GM21360 (cell line): Measurements from ENCODE around the gene ACTR8.

ENCODE experiments used
- ATAC-seq: cut with Tn5 transposase; IDR thresholded peaks from one replicate; pipeline ENCODE4 v1.9.1; 2021; ENCODE audit warnings: mild to moderate bottlenecking, moderate library complexity; ENCODE audit not compliant: unreplicated experiment

The ACTR8 gene

DNA sequence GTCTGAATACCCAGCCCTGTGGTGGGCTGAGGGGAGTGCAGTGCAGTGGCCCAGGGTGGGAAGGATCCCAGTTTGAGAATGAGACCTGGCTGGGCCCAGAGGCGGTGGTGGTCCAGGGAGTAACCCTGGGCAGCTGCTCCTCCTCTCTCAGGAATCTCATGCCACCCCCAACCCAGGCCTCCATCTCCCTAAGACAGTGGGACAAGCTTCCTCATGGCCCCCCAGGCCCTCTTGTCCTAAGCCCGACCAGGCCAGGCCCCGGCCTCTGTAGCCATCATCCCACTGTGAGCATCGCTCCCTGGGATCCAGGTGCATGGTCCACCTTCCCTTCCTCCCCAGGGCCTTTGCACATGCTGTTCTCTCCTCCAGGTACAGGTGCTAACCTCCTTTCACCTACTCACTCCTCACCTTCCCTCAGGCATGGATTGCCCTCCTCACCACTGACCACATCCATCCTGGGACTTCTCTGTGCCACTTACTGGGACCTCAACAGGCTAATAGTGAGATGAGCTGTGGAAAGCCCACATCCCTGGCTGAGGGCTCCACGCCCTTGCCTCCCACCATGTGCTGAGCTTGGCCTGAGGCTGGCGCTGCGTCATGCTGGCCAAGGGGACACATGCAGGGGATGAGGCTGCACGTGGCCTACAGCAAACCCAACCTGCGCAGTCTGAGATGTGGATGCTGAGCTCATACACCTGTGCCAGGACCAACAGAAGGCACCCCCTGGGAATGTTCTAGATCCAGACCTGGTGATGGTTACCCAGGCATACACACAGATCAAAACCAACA, 45.7 kb downstream of the ACTR8 start:
- no peak for ATAC-seq

DNA sequence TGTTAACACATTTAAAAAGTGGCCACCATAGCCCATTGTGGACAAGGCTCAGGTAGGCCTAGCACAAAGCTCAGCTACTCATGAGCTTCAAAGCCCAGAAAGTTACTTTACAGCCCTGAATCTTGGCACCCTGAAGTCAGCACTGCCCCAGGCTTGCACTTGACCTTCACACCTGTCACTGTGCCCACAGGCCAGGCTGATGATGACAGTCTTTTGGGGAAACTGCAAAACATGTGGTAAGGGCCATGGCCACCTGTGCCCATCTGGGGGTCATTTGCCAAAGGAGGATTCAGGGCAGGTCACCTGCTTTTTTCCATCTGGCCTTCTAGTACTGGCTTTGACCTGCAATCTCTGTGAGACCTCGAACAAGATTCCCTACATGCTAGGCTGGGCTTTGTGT, 46.7 kb downstream of the ACTR8 start:
- ATAC-seq, result no peak

DNA sequence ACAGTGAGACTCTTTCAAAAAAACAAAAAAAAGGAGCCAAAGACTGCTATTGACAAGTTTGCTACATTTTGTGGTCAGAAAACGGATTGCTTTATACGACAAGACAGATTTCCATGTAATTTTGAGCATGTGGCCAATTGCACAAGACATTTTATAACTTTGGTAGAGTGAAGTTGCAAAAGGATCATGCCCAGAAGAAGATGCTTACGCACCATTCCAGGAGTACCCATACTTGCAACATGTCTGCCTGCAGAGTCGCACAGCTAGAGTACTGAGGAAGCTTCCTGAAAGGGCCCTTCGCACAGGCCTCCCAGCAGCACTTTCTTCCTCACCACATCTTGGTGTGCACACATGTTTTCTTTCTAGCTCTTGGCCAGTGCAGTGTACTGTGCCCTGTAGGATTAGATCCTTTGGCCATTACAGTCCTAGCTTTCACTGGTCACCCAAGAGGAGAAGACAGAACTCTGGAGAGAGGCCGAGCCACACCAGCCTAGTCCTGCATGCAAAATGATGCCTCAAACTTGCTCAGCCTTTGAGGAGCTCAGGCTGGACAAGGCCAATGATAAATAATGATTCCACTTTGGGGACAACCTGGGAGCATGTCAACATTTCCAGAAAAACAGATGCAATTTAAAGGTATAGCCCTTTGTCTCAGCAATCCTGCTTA, 47.4 kb downstream of the ACTR8 start:
- no peak for ATAC-seq

DNA sequence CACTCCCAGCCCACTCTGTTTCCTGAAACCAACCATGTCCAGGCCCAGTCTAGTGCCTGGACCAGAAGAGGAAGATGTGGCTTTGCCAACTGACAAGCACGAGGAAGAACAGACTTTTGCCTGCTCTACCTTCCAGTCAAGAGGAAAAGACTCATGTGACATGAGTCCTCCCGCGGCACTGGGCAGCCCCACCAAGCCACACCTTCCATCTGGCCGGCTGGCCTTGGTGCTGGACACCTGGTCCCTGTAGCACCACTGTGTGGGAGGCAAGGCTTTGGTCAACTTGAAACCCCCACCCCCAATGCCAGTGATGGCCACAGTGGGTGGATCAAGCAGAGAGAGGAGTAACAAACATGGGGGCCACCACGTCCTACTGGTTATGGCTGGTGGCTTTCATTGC, 48.3 kb downstream of the ACTR8 start:
- no peak for ATAC-seq

DNA sequence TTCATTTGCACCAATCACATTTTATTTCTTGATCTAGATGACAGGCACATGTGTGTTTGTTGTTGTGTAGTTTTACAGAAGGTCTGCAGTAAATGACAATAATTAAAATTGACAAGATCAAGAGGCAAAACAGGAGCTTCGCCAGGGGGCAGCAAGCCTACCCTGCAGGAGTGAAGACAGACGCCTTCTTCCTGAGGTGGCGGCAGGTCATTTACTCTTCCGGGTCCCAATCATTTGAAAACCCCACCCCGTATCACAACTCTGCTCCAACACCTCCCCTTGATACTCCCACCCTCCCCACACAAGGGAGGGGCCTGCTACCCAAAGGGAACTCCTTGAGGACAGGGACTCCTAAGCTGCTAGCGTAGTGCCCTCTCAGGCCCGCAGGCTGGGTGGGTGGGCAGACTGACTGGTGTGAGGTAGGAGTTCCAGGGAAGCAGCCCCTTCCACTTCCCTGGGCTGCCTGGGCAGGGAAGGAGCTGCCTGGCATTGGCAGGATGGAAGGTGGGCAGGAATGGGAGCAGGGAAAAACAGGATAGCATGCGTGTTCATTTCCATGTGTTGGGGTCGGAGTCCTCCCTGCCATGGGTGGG, 48.8 kb downstream of the ACTR8 start:
- no peak for ATAC-seq

DNA sequence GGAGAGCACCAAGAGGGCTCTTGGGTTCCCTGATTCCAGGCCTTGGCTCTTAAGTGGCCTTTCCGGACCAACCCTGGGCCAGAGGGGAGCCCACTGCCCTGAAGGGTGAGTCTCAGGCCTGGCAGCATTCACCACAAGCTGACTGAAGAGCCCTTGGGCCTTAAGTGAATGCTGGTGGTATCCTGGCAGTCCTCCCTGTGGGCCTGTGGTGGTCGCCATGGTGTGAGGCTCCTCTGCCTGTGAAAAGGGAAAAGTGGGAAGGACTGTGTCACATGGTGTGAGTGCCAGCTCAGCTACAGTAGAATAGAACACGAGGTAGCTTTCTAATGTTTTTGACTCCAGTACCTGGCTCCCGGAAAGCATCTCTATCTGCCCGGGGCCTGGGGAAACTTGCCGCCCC, 51.0 kb downstream of the ACTR8 start:
- no peak for ATAC-seq

DNA sequence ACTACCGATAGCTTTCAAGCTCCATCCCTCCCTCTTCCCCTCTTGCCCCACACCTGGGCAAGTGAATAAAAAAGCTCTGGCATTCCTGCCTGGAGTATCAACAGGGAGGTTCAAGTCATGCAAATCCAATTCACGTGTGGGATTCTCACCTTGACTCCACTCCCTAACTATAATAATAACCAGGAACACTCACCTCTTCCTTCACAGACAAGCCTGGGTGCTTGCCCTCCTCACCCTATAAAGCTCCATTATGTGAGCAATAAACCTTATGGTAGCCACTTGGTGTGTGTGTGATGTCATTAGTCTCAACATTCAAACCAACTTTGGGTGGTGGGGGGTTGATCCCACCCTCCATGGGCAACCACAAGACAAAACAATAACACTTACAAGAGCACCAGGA, 52.3 kb downstream of the ACTR8 start:
- ATAC-seq, result no peak

DNA sequence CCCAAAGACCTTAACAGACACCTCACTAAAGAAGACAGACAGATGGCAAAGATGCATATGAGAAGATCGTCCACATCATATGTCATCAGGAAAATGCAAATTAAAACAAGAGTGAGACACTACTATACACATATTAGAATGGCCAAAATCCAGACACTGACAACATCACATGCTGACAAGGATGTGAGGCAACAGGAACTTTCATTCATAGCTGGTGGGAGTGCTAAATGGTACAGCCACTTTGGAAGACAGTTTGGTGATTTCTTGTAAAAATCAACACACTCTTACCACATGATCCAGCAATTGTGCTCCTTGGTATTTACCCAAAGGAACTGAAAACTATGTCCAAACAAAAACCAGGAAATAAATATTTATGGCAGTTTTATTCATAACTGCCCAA, 53.4 kb downstream of the ACTR8 start:
- ATAC-seq, result no peak

DNA sequence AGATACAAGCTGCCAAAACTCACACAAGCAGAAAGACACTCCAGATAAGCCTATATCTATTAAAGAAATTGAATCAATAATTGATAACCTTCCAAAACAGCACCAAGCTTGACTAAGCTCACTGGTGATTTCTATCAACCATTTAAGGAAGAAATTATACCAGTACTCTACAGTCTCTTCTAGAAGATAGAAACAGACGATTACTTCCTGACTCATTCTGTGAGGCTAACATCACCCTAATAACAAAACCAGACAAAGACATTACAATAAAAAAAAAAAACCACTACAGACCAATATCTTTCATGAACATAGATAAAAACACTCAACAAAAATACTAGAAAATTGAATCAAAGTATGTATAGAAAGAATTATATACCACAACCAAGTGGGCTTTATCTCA, 55.9 kb downstream of the ACTR8 start:
- no peak for ATAC-seq

DNA sequence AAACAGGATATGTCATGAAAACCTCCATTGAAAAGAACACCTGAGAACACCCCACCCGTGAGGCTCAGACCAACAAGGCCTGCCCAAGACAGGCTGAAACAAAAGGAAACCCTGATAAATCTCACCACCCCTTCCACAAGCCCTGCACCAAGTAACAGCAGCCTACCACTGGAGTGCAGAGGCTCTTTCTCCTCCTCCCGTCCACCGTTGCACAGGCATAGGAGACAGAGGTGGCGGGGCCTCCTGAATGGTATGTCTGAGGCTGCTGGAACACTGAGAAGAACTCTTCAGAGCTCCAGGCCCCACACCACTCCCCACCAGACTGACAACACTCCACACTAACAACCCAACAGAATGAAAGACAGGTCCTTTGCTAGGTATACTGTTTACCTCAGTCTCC, 57.2 kb downstream of the ACTR8 start:
- no peak for ATAC-seq

DNA sequence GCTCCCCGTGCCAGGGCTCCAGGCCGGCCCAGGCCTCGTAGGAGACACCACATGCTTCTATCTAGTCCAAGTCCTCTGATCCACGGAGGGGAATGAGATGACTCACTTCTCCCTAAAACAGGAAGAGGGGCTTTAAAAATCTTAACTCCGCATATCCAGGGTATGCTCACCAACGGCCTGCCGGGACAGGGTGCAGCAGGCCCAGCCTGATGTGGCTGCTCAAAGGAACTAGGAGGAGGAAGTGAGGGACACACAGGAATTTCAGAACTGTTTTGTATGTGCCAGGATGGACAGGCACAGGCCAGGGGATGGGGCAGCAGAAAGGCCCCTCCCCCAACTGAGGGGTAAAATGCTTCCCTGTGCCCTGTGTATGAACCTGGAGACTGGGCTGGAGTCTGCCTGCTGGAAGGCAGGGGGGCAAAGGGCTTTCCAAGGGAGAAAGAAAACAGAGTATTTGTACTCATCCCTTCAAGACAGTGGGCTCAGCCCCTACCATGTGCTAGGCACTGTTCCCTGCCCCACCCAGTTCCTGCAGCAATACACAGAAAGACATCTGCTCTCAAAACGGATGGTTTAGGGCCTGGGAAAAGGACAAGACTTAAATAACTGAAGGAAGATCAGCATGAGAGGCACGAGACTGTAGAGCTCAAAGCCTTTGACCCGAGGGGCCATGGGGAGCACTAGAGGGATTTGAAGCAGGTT, 57.8 kb downstream of the ACTR8 start:
- ATAC-seq, result no peak

DNA sequence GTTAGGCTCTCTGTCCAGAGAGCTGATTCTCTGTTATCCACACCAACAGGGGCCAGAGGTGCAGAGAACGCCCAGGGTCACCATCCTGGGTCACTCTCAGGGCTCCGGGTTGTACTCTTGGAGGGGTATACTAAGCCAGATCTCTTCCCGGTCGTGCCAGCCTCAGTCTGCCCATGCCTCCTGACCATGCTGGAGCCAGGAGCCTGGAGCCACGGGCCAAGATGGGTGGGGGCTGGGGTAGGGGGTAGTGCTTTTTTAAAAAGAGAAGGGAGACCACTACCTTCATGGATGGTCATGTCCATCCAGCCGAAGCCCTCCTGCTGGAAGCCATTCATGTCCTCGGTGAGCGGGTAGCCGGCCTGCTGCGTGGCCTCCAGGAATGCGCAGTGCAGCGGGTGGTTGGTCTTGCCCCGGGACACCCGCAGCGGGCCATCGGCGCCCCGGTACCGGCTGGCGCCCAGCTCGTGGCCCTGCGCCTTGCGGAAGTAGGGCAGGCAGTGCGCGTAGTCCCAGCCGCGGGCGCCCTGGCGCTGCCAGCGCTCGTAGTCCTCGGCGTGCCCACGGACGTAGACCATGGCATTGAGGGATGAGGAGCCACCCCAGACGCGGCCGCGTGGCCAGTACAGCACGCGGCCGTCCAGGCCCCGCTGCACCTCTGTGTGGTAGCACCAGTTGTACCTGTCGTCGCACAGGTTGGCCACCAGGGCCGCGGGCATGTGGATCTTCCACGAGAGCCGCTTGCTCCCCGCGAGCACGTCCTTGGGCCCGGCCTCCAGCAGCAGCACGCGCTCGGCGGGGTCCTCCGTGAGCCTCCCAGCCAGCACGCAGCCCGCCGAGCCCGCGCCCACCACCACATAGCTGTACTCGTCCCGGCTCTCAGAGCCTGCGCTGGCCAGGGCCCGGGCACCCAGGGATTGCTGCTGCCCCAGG, 58.7 kb downstream of the ACTR8 start:
- ATAC-seq, result no peak

DNA sequence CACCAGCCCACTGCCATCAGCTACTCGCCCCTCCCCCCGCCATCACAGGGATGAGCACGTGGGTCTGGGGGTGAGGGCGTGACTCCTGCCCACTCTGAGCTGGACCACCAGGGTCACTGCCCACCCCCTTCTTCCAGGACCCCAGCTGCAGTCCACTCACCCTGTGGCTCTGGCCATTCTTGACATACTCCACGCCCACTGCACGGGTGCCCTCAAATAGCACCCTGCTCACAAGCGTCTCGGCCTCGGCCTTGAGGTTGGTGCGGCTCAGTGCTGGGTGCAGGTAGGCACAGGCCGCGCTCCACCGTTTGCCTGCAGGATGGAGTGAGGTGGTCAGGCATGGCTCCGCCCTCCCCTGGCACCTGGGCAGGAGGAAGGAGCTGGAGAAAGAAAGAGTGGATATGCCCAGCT, 59.6 kb downstream of the ACTR8 start:
- ATAC-seq, result no peak

DNA sequence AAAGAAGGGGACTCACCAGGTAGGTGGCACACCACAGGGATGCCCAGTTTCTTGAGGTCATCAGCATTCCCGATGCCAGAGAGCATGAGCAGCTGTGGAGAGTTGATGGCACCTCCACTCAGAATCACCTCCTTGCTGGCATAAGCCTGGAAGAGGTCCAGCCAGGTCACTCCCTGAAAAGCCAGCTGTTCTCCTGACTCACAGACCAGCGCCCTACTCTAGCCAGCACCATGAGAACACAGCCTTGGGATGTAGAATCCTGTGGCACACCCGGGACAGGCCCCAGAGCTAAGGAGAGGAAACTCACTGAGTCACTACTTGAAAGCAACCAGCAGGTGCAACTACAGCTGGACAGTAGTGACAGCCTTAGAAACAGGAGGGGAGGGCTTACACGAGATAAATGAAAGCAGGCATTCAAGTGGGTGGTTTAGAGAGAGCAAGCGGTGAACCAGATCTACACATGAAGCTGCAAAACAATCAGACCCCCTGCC, 60.3 kb downstream of the ACTR8 start:
- no peak for ATAC-seq

DNA sequence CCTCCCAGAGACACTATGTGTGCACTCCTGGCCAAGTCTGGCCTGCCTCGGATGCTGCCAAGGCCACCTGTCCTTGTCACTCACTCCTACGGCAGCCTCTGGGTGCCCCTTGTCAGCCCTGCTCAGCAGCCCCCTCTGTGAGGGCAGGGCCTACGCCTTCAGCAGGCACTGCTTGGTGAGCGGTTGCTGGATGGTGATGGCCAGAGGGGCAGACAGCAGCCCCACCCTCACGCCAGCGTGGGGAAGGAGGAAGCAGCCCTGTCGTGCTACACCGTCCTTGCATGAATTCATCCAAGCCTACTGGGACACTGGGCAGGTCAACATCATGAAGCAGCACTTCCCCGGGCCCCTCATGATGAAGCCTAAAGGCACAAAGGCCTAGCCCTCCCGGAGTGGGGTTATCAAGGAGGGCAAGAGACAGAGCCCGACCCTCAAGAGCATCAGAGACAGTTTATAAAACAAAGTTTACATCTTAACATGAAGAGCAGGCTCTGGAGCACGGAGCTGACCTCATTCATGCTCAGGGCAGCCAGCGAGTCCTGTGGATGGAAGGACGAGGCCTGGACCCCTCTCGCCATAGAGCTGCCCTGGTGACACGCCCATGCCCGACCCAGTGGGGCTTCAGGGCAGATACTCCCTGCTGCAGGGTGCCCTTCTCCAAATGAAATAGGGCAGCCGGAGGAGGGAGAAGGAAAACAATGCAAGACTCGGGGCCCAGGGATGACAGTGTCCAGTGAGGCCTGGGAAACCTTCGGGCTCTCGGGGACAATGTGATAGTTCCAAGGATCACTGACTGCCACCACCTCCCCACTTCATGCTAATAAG, 61.0 kb downstream of the ACTR8 start:
- ATAC-seq, result no peak

DNA sequence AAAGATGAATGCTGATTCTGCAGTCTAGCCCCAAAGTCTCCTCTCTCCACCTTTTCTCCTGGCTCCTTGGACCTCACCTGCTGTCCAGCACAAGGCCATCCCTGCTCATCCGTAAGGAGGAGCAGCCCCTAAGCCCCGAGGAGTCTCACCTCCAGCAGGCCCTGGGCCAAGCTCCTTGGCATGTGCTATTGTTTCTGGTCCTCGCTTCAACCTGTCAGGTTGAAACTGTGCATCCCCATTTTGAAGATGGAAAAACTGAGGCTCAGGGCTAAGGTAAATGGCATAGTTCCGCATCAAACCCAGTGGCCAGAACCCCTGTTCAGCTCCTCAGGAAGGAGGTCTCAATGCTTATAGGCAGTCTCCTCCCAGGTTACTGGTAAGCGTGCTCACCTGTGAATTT, 61.9 kb downstream of the ACTR8 start:
- ATAC-seq, result no peak

DNA sequence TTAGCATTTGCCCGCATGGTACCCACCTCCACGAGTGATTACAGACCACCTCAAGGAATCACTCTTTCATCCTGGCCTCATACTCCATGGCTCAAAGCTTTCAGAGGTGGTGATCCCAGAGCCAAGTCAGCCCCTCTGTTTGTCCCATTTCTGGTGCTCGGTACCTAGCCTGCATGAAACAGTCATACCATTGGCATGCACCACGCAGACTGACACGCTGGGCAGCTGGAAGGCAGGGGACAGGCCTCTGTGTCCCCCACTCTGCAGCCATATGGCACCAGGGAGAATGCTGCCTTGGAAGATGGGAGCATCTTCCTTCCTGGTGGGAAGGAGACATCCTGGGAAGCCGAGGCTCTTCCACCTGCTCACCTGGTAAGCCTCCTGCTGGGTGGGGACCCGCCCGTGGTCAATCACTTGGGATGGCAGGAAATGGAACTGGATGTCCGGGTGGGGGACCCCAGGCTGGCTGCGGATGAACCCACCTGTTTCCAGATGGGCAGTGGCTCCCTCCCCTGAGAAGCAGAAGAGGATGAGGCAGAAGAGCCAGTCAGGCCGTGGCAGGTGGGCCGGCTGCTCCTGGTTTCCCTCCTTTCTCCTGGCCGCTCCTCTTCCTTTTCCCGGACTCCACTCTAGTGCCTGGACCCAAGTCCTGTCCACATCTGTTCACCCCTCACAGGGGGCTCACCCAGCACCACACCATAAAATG, 62.6 kb downstream of the ACTR8 start:
- ATAC-seq, result no peak

DNA sequence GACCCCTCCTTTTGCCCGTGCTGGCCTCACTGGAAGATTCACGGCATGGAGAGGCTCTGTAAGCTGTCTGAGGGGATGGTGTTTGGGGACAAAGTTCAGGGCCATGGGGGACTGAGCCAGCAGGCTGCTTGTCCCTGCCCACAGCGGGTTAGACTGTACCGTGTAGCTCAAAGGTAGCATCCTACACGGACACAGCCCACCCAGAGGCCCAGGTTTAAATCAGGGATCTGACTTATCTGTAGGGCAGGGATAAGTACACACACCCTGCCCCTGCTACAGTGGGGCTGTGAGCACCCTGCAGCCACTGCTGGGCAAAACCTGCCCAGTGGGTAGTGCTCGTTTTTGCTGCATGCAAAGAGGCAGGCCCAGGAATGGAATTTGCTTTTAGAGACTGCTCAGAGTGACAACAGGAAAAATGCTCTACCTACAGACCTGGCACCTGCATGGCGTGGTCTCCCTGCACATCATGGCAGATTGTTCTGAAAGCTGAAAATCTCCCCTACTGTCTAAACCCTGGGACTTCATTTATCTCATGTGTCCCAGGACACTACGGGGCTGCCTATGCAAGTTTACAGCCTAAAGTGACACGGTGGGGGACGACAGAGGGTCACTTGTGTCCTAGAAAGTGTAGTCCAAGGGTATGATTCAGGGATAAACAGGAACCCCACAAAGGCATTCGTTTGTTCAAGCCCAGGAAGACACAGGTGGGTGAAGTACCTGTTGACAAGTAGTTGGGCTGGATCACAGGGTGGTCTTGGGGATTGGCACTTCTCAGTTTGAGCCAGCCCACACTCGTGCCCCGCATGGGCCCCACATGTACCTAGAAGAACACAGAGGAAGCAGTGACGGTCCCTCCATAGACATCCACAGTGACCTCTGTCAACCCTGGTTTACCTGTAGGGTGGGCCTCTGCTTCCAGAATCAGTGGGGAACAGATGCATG, 63.5 kb downstream of the ACTR8 start:
- ATAC-seq, result no peak
